ENCODE data around the gene MEPCE. TPM values are rescaled to one million over a fixed set of nuclear protein-coding genes. Genes with fewer than 3 reads are reported as not detected.
A peak's percentile ranks its signal among the peaks of the same experiment; 100 is the strongest.
"Not testable (repeated sequence)": the region's sequence is repeated elsewhere in the genome, so short reads cannot be mapped to it uniquely, and the experiment has no call there.

The MEPCE gene
- total and polyA plus RNA-seq, 9 donors, result 29.4 to 60.6 (median 44.7) TPM

DNA sequence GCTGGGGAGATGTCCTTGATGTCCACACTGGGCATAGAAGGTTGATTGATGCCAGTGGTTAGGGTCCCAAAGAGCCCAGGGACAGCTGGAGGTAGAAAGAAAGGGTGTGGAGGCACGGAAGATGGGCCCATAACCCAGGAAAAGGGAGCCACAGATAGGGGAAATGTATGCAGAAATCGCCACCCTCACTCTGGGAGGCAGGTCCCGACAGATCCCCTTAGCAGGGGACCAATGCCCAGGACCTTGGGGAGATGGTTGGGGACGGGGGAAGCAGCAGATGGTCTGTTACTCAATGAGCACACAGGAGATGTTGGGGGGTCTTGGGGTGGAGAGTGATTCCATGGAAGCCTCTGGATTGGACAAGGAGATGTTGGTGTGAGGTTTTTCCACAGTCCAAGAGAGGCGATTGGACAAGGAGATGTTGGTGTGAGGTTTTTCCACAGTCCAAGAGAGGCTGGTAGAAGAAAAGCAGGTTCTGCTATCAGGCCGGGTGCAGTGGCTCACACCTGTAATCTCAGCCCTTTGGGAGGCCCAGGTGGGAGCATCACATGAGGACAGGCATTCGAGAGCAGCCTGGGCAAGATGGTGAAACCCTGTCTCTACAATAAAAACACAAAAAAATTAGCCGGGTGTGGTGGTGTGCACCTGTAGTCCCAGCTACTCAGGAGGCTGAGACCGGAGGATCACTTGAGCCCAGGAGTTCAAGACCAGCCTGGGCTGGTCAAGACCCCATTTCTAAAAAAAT lies 13.6 kb downstream of the MEPCE start:
- DNase-seq, result peak in 3 of 5 donors; percentile 8 to 25 (median 9)
- intact Hi-C loops (cut with DNase I), result no loop called here
- H3K36me3 ChIP-seq, result no peaks in the 10 kb centered on the region
- no peak overlapping the region for H3K27ac ChIP-seq
- WGBS, 3 donors, result 88 to 94% (median 92%) methylated on average over 9 of the region's 9 CpGs
- H3K9me3 ChIP-seq, result no peaks in the 10 kb centered on the region
- H3K27me3 ChIP-seq, result no peaks in the 10 kb centered on the region
- TF ChIP-seq CTCF (IDR thresholded peaks at IDR 0.05) (no peak), EP300 (IDR thresholded peaks at IDR 0.05) (no peak), POLR2A (IDR thresholded peaks at IDR 0.05) (no peak)
- H3K4me3 ChIP-seq, result no peak overlapping the region
- H3K4me1 ChIP-seq (ENCODE audit: insufficient read depth), result no peaks in the 10 kb centered on the region

DNA sequence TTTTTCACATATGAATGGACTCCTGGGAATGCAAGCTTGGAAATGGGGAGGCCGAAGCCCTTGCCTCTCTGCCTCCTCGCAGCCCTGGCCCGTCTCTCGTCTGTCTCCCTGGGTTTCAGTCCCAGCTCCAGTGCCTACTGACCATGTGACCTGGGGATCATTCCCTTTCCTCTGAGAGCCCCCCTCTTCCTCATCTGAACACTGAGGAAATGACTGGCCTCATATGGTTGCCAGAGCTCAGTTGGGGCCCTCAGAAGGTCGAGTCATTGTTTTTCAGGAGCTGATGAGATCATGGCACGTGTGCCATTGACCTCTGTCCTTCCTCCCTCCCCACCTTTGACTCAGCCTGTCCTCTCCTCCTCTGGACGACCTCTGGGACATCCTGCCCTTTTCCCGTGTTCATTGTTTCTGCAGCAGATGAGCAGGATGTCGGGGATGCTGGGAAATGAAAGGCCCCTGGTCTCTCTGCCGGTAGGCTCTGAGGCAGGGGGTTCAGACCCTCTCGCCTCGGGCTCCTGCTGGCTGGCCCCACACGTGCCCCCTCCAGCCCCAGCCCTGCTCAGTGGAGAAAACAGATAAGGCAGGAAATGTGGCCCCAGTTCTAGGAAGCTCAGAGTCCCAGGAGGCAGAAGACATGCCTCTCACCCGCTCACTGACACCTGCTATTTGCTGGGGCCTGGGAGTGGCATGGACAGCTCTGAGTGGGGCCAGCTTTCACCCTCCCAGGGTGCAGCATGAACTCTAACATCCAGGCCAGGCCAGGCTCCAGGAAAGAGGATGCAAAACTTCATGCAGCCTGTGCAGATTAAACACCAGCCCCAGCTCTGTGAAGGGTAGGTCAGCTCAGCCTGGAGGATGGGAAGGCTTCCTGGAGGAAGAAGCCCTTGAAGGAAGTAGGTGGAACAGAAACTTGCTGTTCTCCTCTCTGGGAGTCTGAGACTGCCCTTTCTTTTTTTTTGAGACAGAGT lies 15.0 kb downstream of the MEPCE start:
- peak in 3 of 5 donors; percentile 27 to 56 (median 33) for DNase-seq
- Histone ChIP-seq H3K27ac (no peak overlapping the region), H3K27me3 (no peaks in the 10 kb centered on the region), H3K36me3 (no peaks in the 10 kb centered on the region), H3K4me1 (ENCODE audit: insufficient read depth) (no peaks in the 10 kb centered on the region), H3K4me3 (no peak overlapping the region), H3K9me3 (no peaks in the 10 kb centered on the region)
- no peak for TF ChIP-seq POLR2A (IDR thresholded peaks at IDR 0.05)
- TF ChIP-seq EP300 (IDR thresholded peaks at IDR 0.05), result no peak
- no peak for TF ChIP-seq CTCF (IDR thresholded peaks at IDR 0.05)
- intact Hi-C loops (cut with DNase I), result no loop called here
- WGBS, 3 donors, result 34 to 37% (median 36%) methylated on average over 14 of the region's 14 CpGs

DNA sequence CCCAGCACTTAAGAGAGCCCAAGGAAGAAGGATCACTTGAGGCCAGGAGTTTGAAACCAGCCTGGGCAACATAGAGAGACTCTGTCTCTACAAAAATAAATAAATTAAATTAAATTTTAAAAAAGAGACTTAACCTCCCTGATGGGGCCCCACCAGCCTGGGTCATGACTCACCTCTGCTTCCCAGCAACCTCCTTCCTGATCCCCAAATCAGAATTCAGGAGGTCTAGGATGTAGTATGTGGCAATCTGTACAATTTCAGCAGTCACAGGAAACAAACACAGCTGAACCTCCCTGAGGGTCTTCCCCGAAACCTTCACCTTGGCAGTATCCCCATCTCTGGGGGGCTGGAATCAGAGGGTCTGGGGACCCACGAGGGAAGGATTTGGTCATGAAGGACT lies 16.4 kb downstream of the MEPCE start:
- Histone ChIP-seq H3K27ac (no peak overlapping the region), H3K27me3 (no peaks in the 10 kb centered on the region), H3K4me3 (no peak overlapping the region), H3K4me1 (ENCODE audit: insufficient read depth) (peaks cover 2% of the 10 kb centered on the region), H3K36me3 (no peaks in the 10 kb centered on the region), H3K9me3 (no peaks in the 10 kb centered on the region)
- 63 to 68% (median 64%) methylated on average over 2 of the region's 2 CpGs for WGBS, 3 donors
- TF ChIP-seq CTCF (IDR thresholded peaks at IDR 0.05), result no peak
- no peak for TF ChIP-seq EP300 (IDR thresholded peaks at IDR 0.05)
- no peak for TF ChIP-seq POLR2A (IDR thresholded peaks at IDR 0.05)
- intact Hi-C loops (cut with DNase I), result no loop called here
- peak in 1 of 5 donors; percentile 8 for DNase-seq

DNA sequence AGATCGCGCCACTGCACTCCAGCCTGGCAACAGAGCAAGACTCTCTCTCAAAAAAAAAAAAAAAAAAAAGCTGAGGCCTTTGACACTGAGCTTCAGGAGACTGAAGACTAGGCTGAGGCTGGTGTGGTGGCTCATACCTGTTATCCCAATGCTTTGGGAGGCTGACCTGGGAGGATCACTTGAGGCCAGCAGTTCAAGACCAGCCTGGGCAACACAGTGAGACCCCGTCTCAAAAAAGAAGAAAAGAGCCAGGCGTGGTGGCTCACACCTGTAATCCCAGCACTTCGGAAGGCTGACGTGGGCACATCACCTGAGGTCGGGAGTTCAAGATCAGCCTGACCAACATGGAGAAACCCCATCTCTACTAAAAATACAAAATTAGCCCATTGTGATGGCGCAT lies 17.7 kb downstream of the MEPCE start:
- not testable (repeated sequence) for H3K9me3 ChIP-seq, DNase-seq

More for the DNA sequence above, 17.7 kb downstream of the MEPCE start:
- intact Hi-C loops (cut with DNase I); H3K4me1 ChIP-seq (ENCODE audit: insufficient read depth); H3K36me3 ChIP-seq; H3K27me3 ChIP-seq; H3K27ac ChIP-seq; H3K4me3 ChIP-seq: not testable (repeated sequence)
- 95 to 97% (median 95%) methylated on average over 8 of the region's 8 CpGs for WGBS, 3 donors
